ENCODE results near the gene ZNF521. TPM values are rescaled to one million over a fixed set of nuclear protein-coding genes. Genes with fewer than 3 reads are reported as not detected.
A peak's percentile ranks its signal among the peaks of the same experiment; 100 is the strongest.
"Not testable (repeated sequence)": the region's sequence is repeated elsewhere in the genome, so short reads cannot be mapped to it uniquely, and the experiment has no call there.

Gene ZNF521
- total and polyA plus RNA-seq, 4 donors, result 0.50 to 3.7 (median 1.5) TPM

DNA sequence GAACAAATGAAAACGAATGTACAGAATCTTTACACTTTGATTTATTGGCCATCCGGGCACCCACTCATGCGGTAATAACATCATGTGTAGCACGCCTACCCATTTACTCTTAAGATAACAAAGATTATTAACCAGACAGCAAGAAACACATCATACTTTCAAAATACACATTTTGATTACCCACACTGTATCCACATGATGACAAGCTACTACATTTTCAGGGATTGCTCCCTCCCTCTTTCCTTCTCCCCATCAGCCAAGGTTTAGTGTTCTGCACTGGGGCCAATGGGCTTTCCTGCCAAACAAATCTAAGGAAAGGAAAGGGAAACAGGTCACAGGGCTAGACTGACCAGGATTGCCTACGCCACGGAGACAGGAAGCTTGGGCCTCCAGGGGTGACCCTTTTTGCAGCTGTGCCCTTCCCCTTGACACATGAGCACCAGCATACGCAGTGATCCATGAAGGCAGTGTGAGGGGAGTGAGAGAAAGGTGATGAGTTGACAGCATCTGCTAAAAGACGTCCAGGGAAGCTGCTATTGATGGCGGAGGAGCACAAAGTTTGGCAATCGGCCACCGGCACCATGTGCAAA is 76.5 kb downstream of the ZNF521 start:
- H3K9ac ChIP-seq (ENCODE audit: low read depth in 1 of 2, low read length in 2 of 2), result no peak overlapping the region
- WGBS, result 66% methylated on average over 11 of the region's 11 CpGs
- H3K27ac ChIP-seq (ENCODE audit: low read depth in 1 of 2, low read length in 2 of 2), result no peak overlapping the region
- no peaks in the 10 kb centered on the region for H3K9me3 ChIP-seq (ENCODE audit: control insufficient read depth in 4 of 4, low read length in 3 of 4)
- no peak overlapping the region for H3K4me3 ChIP-seq (ENCODE audit: low read depth in 1 of 3, low read length in 3 of 3)
- no peaks in the 10 kb centered on the region for H3K36me3 ChIP-seq (ENCODE audit: control insufficient read depth in 4 of 4, insufficient read depth in 3 of 4, low read depth in 1 of 4, low read length in 3 of 4)
- no peak for DNase-seq (ENCODE audit: low spot score)
- TF ChIP-seq SP1 (IDR thresholded peaks at IDR 0.05) (no peak), NR2F2 (IDR thresholded peaks at IDR 0.05) (peak; percentile 62)
- H3K27me3 ChIP-seq (ENCODE audit: control insufficient read depth in 4 of 4, insufficient read depth in 4 of 4, low read length in 3 of 4), result peaks cover 0 to 5% (median 0%) of the 10 kb centered on the region in 4 donors
- H3K4me1 ChIP-seq (ENCODE audit: control insufficient read depth in 4 of 4, insufficient read depth in 4 of 4, low read length in 3 of 4), result no peaks in the 10 kb centered on the region

DNA sequence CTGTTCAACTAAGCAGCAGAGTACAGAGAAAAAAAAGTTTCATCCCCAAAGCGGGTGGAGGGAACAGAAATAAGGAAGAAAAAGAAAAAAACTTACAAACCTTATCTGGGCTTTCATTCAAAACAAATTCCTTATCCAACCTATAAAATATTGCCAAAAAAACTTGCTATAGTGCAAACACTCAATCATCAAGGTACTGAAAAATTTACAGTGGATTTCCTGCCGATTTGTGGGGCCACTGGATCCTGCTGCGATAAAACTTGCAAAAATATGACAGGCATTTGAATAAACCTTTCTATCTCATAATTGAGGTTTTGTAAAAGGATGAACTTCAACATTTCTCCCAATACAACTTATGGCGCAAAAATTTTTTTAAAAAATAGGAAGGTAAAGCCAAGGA is 77.0 kb downstream of the ZNF521 start:
- Histone ChIP-seq H3K27ac (ENCODE audit: low read depth in 1 of 2, low read length in 2 of 2) (no peak overlapping the region), H3K4me3 (ENCODE audit: low read depth in 1 of 3, low read length in 3 of 3) (no peak overlapping the region), H3K36me3 (ENCODE audit: control insufficient read depth in 4 of 4, insufficient read depth in 3 of 4, low read depth in 1 of 4, low read length in 3 of 4) (no peaks in the 10 kb centered on the region), H3K27me3 (ENCODE audit: control insufficient read depth in 4 of 4, insufficient read depth in 4 of 4, low read length in 3 of 4) (peaks cover 0 to 2% (median 0%) of the 10 kb centered on the region in 4 donors), H3K9ac (ENCODE audit: low read depth in 1 of 2, low read length in 2 of 2) (no peak overlapping the region), H3K4me1 (ENCODE audit: control insufficient read depth in 4 of 4, insufficient read depth in 4 of 4, low read length in 3 of 4) (no peaks in the 10 kb centered on the region), H3K9me3 (ENCODE audit: control insufficient read depth in 4 of 4, low read length in 3 of 4) (no peaks in the 10 kb centered on the region)
- DNase-seq (ENCODE audit: low spot score), result no peak
- WGBS, result 82% methylated on average over 4 of the region's 4 CpGs
- TF ChIP-seq NR2F2 (IDR thresholded peaks at IDR 0.05) (no peak), SP1 (IDR thresholded peaks at IDR 0.05) (no peak)
- TF ChIP-seq, protein P1, sequence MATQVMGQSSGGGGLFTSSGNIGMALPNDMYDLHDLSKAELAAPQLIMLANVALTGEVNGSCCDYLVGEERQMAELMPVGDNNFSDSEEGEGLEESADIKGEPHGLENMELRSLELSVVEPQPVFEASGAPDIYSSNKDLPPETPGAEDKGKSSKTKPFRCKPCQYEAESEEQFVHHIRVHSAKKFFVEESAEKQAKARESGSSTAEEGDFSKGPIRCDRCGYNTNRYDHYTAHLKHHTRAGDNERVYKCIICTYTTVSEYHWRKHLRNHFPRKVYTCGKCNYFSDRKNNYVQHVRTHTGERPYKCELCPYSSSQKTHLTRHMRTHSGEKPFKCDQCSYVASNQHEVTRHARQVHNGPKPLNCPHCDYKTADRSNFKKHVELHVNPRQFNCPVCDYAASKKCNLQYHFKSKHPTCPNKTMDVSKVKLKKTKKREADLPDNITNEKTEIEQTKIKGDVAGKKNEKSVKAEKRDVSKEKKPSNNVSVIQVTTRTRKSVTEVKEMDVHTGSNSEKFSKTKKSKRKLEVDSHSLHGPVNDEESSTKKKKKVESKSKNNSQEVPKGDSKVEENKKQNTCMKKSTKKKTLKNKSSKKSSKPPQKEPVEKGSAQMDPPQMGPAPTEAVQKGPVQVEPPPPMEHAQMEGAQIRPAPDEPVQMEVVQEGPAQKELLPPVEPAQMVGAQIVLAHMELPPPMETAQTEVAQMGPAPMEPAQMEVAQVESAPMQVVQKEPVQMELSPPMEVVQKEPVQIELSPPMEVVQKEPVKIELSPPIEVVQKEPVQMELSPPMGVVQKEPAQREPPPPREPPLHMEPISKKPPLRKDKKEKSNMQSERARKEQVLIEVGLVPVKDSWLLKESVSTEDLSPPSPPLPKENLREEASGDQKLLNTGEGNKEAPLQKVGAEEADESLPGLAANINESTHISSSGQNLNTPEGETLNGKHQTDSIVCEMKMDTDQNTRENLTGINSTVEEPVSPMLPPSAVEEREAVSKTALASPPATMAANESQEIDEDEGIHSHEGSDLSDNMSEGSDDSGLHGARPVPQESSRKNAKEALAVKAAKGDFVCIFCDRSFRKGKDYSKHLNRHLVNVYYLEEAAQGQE (IDR thresholded peaks at IDR 0.05), result no peak

DNA sequence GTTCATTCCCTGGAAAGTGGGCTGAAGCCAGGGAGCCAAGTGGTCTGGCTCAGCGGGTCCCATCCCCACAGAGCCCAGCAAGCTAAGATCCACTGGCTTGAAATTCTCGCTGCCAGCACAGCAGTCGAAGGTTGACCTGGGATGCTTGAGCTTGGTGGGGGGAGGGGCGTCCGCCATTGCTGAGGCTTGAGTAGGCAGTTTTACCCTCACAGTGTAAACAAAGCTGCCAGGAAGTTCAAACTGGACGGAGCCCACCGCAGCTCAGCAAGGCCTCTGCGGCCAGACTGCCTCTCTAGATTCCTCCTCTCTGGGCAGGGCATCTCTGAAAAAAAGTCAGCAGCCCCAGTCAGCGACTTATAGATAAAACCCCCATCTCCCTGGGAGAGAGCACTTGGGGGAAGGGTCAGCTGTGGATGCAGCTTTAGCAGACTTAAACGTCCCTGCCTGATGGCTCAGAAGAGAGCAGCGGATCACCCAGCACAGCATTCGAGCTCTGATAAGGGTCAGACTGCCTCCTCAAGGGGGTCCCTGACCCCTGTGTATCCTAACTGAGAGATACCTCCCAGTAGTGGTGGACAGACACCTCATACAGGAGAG is 84.9 kb downstream of the ZNF521 start:
- not testable (repeated sequence) for H3K4me3 ChIP-seq (ENCODE audit: low read depth in 1 of 3, low read length in 3 of 3); H3K36me3 ChIP-seq (ENCODE audit: control insufficient read depth in 4 of 4, insufficient read depth in 3 of 4, low read depth in 1 of 4, low read length in 3 of 4); H3K4me1 ChIP-seq (ENCODE audit: control insufficient read depth in 4 of 4, insufficient read depth in 4 of 4, low read length in 3 of 4); H3K9ac ChIP-seq (ENCODE audit: low read depth in 1 of 2, low read length in 2 of 2); DNase-seq (ENCODE audit: low spot score); H3K27ac ChIP-seq (ENCODE audit: low read depth in 1 of 2, low read length in 2 of 2); H3K27me3 ChIP-seq (ENCODE audit: control insufficient read depth in 4 of 4, insufficient read depth in 4 of 4, low read length in 3 of 4); H3K9me3 ChIP-seq (ENCODE audit: control insufficient read depth in 4 of 4, low read length in 3 of 4)
- 39% methylated on average over 12 of the region's 12 CpGs for WGBS

DNA sequence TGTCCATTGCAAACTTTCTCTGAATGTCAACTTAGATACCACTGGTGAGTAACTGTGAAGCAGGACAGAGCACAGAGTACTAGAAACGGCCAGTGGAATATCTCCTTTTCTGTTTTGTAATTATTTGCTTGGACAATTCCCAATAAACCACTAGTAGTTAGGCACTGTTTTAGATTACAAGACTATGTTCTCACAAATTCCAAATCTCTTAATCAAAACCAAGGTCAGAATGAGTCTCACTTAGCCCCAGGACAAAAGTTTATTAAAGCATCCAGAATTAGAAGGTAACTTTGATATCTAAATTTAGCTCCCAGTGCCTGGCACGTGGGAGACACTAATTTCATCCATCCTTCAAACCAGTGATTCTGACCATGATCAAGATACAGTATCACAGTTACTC is 89.0 kb downstream of the ZNF521 start:
- Histone ChIP-seq H3K4me1 (ENCODE audit: control insufficient read depth in 4 of 4, insufficient read depth in 4 of 4, low read length in 3 of 4) (no peaks in the 10 kb centered on the region), H3K9me3 (ENCODE audit: control insufficient read depth in 4 of 4, low read length in 3 of 4) (no peaks in the 10 kb centered on the region), H3K4me3 (ENCODE audit: low read depth in 1 of 3, low read length in 3 of 3) (no peak overlapping the region), H3K36me3 (ENCODE audit: control insufficient read depth in 4 of 4, insufficient read depth in 3 of 4, low read depth in 1 of 4, low read length in 3 of 4) (no peaks in the 10 kb centered on the region), H3K27me3 (ENCODE audit: control insufficient read depth in 4 of 4, insufficient read depth in 4 of 4, low read length in 3 of 4) (peaks cover 0 to 3% (median 0%) of the 10 kb centered on the region in 4 donors), H3K9ac (ENCODE audit: low read depth in 1 of 2, low read length in 2 of 2) (no peak overlapping the region), H3K27ac (ENCODE audit: low read depth in 1 of 2, low read length in 2 of 2) (no peak overlapping the region)
- WGBS, result 35% methylated on average over 2 of the region's 2 CpGs
- DNase-seq (ENCODE audit: low spot score), result no peak
- TF ChIP-seq EGR1 (IDR thresholded peaks at IDR 0.05; ENCODE audit: low read depth in 2 of 2) (no peak), RAD21 (IDR thresholded peaks at IDR 0.05) (no peak), JUND (IDR thresholded peaks at IDR 0.05) (no peak), HNF4G (IDR thresholded peaks at IDR 0.05) (no peak), HNF4A (conservative IDR thresholded peaks at IDR 0.05) (no peak), SP1 (IDR thresholded peaks at IDR 0.05) (no peak), RXRA (IDR thresholded peaks at IDR 0.05) (no peak), NR2F2 (IDR thresholded peaks at IDR 0.05) (no peak), FOXA2 (IDR thresholded peaks at IDR 0.05) (no peak), FOXA1 (IDR thresholded peaks at IDR 0.05) (no peak)
- TF ChIP-seq, protein P1 (IDR thresholded peaks at IDR 0.05), result no peak
- TF ChIP-seq, protein P2, sequence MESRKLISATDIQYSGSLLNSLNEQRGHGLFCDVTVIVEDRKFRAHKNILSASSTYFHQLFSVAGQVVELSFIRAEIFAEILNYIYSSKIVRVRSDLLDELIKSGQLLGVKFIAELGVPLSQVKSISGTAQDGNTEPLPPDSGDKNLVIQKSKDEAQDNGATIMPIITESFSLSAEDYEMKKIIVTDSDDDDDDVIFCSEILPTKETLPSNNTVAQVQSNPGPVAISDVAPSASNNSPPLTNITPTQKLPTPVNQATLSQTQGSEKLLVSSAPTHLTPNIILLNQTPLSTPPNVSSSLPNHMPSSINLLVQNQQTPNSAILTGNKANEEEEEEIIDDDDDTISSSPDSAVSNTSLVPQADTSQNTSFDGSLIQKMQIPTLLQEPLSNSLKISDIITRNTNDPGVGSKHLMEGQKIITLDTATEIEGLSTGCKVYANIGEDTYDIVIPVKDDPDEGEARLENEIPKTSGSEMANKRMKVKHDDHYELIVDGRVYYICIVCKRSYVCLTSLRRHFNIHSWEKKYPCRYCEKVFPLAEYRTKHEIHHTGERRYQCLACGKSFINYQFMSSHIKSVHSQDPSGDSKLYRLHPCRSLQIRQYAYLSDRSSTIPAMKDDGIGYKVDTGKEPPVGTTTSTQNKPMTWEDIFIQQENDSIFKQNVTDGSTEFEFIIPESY (IDR thresholded peaks at IDR 0.05), result no peak
- TF ChIP-seq, protein P3, sequence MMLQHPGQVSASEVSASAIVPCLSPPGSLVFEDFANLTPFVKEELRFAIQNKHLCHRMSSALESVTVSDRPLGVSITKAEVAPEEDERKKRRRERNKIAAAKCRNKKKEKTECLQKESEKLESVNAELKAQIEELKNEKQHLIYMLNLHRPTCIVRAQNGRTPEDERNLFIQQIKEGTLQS (IDR thresholded peaks at IDR 0.05), result no peak
